HG02840 (cell line): ENCODE results near the gene NIPA2.
A peak's percentile ranks its signal among the peaks of the same experiment; 100 is the strongest.

Experiments
- ATAC-seq: cut with Tn5 transposase; IDR thresholded peaks from one replicate; pipeline ENCODE4 v1.9.1; 2021; ENCODE audit warnings: mild to moderate bottlenecking, moderate library complexity, moderate number of reproducible peaks; ENCODE audit not compliant: unreplicated experiment, low FRiP score

Gene NIPA2

GRCh38 chr15:22831473-22831872 lies 7.0 kb upstream of the NIPA2 start:
- no peak for ATAC-seq

DNA sequence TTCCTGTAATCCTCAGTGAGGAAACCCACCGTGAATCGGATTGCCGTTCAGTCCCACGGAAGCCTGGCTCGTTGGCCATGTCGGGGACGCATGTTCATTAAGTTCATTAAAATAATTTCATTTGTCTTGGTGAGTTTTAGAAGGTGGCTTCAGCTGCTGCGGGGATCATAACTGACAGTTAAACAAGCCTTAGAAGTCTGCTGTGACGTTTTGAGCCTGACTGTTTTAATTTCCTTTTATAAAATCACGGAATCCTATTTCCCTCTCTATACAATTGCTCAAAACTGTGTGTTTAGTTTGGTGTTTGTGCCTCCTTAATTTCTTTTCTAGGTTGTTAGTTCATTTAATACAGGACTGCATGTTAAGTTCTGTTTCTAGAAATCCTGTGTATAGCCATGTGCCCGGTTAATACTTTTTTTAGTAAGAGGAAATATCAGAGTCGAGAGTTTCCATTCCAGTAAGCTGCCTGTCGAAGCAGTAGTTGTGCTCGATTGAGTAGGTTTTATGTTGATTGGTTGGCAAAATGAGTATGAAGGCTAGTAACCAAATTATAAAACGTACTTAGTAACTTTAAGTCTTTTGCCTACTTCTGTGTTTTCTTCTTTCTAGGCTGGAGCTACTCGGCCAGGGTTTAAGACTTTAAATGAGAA lies 705 bp downstream of the NIPA2 start:
- ATAC-seq, result peak; percentile 0

- no peak for ATAC-seq
Observed at GRCh38 chr15:22844421-22845288, 6.2 kb downstream of the NIPA2 start.

DNA sequence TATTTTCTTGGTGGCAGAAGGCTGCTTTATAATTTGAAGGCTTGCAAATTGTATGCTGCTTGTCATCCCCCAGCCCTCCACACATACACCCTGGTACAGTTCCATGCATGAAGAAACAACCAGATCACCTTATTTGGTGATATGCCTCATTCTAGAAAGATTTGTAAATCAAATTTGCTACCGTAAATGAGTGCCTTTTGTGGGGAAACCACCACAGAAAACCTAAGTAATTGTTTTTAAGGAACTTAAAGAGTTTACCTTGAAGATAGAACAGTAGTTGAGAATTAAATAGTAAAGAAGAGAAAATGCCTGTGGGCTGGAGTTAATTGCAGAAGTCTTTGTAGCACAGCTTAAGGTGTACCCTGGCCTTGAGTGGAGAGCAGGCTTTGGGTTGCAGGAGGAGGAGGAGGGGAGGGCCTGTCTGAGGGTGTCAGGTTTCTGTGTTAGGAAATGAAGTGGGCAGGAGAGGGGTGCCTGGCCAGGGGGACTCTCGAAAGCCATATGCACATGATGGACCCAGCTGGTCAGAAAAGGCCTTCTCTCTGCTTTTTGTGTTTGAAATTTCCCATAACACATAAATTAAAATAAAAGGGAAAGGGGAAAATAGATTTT lies 6.9 kb downstream of the NIPA2 start:
- ATAC-seq, result no peak

- ATAC-seq, result no peak
Observed at GRCh38 chr15:22846073-22846472, 7.6 kb downstream of the NIPA2 start.

DNA sequence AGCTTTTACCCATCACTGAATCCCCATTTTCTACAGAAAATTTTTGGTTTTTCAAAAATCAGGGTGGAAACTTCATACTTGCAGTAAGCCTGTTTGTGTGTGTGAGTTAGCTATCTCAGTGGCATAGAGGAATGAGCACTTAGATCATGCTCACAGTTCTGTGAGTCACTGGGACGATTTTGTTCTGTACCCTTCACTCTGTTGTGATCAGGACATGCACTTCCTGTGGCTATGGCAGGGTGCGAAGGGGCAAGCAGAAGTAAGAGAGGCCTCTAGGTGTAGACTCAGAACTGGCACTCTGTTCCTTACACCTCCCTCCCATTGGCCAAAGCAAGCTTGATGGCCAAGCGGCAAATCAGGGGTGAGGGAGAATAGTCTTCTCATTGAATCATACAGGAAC lies 11.6 kb downstream of the NIPA2 start:
- ATAC-seq, result no peak

DNA sequence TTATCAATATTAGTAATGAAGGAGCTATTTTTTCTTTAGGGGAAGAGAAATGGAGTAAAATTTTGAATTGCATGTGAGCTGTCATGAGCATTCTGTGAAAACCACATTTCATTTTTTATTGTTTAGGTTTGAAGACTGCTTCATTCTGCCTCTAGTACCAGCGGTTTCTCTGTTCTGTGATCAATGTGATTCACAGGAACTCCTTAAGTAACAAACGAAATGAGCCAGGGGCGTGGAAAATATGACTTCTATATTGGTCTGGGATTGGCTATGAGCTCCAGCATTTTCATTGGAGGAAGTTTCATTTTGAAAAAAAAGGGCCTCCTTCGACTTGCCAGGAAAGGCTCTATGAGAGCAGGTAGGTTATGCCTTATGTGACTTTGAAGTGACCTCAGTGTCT lies 13.0 kb downstream of the NIPA2 start:
- no peak for ATAC-seq

GRCh38 chr15:22855791-22856190 lies 17.3 kb downstream of the NIPA2 start:
- no peak for ATAC-seq

- no peak for ATAC-seq
Observed at GRCh38 chr15:22856659-22857058, 18.2 kb downstream of the NIPA2 start.

- ATAC-seq, result no peak
Observed at GRCh38 chr15:22861161-22861560, 22.7 kb downstream of the NIPA2 start.

- no peak for ATAC-seq
Observed at GRCh38 chr15:22863356-22863755, 24.9 kb downstream of the NIPA2 start.

DNA sequence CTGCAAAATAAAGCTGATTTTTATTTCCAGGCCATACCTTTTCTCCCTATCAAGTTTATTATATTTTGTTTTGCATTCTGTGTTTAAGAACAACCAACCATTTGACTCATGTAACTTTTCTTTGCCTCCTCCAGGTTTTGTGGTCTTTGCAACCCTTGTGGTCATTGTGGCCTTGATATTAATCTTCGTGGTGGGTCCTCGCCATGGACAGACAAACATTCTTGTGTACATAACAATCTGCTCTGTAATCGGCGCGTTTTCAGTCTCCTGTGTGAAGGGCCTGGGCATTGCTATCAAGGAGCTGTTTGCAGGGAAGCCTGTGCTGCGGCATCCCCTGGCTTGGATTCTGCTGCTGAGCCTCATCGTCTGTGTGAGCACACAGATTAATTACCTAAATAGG lies 27.6 kb downstream of the NIPA2 start:
- no peak for ATAC-seq

- no peak for ATAC-seq
Observed at GRCh38 chr15:22867886-22868285, 29.4 kb downstream of the NIPA2 start.

GRCh38 chr15:22868495-22868894 lies 30.0 kb downstream of the NIPA2 start:
- ATAC-seq, result no peak

DNA sequence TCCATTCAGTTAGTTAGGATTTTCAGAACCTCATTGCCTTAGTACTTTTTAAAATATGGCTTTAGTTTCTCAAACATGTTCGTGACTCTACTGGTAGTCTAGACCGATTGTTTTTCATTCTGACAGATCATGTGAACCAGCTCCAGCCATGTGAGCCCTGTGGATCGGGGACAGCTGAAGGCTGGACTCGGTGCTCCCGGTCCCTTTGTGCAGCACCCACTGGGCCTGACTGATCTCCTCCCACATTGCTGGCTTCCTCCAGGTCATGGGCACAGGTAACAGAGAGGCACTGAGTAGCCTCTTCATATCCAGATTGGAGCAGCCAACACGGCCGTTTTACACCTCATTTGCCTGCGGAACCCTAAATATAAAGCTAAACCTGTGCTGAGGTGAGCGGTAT lies 30.5 kb downstream of the NIPA2 start:
- ATAC-seq, result no peak

DNA sequence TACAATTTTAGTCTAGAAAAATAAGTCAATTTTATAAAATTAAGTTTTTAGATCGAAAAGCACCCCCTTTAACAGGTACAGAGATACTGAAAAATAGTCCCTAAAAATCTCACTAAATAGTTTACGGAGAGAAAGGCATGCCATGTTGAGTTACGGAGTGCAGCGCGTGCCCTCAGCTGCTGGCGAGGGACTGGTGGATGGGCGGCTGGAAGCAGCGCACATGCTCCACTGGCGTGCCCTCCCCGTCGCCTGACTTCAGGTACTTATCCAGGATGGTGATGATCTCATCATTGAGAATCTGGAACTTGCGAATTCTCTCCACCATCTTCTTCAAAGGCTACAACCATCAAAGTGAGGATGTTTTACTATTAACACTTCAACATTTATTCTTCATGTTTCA lies 31.4 kb downstream of the NIPA2 start:
- no peak for ATAC-seq

DNA sequence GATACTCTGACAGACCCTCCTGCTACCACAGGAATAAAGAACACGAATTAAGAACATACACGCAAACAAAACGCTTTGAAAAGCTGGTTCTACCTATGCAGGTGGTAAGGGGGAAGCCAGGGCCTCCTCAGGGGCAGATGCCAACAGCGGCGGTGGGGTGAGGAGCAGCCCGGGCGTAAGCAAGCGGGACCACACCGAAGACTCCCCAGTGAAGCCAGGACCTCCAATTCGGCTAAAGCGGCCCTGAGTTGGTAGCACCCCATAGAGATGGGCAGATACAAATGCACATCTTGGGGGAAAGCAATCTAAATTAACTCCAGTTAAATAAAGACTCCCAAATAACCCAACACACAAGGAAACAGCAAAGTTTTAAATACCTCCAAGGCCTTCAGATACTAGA lies 32.4 kb downstream of the NIPA2 start:
- ATAC-seq, result no peak

GRCh38 chr15:22871481-22872086 lies 33.1 kb downstream of the NIPA2 start:
- ATAC-seq, result no peak

- no peak for ATAC-seq
Observed at GRCh38 chr15:22872936-22873701, 34.7 kb downstream of the NIPA2 start.

DNA sequence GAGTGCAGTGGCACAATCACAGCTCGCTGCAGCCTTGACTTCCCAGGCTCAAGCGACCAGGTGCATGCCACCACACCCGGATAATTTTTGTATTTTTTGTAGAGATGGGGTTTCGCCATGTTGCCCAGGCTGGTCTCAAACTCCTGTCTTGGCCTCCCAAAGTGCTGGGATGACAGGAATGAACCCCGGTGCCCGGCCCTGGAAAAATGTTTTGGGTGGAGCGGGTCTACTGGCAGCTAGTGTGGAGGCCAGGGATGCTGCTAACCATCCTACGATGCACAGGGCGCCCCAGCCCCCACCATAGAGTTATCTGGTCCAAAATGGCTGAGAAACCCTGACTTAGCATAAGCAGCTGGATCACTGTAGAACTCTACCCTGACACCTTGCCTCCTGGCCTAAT lies 35.4 kb downstream of the NIPA2 start:
- no peak for ATAC-seq
